ENCODE data around the gene GDPD3.

The GDPD3 gene

DNA sequence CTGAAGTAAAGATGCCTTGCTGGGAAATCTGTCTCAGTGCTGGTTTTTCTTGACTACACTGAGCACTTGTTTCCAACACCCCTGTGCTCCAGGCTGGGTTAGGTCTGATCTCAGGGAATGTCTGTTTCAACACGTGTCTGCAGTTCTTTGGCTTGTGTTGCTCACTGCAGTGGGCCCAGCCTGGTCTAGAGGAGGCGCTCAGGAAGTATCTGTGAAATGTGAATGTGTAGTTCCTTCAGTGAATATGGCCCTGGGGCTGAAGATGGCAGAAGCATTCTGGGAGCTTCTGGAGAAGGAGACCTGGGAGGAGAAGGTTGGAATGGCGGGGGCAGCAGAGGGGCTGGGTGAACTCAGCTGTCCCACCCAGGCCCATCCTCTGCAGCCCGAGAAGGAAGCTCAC is 9.2 kb downstream of the GDPD3 start:
- no peak overlapping the region for H3K4me3 ChIP-seq (ENCODE audit: low read depth, low read length)
- DNase-seq (ENCODE audit: low read depth, low spot score): no peak
- ChIA-PET POLR2A (no interaction called here), CTCF (interaction anchor here (4.1 to 7.4 kb wide), 2 partner anchors 8 to 11 kb away, joined by 33 to 82 read pairs; partner anchors contain the start of genes GDPD3 and TBX6)
- TF ChIP-seq, protein P1, sequence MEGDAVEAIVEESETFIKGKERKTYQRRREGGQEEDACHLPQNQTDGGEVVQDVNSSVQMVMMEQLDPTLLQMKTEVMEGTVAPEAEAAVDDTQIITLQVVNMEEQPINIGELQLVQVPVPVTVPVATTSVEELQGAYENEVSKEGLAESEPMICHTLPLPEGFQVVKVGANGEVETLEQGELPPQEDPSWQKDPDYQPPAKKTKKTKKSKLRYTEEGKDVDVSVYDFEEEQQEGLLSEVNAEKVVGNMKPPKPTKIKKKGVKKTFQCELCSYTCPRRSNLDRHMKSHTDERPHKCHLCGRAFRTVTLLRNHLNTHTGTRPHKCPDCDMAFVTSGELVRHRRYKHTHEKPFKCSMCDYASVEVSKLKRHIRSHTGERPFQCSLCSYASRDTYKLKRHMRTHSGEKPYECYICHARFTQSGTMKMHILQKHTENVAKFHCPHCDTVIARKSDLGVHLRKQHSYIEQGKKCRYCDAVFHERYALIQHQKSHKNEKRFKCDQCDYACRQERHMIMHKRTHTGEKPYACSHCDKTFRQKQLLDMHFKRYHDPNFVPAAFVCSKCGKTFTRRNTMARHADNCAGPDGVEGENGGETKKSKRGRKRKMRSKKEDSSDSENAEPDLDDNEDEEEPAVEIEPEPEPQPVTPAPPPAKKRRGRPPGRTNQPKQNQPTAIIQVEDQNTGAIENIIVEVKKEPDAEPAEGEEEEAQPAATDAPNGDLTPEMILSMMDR (IDR thresholded peaks at IDR 0.05; ENCODE audit: insufficient read depth, low read length, missing control alignments): no peak

DNA sequence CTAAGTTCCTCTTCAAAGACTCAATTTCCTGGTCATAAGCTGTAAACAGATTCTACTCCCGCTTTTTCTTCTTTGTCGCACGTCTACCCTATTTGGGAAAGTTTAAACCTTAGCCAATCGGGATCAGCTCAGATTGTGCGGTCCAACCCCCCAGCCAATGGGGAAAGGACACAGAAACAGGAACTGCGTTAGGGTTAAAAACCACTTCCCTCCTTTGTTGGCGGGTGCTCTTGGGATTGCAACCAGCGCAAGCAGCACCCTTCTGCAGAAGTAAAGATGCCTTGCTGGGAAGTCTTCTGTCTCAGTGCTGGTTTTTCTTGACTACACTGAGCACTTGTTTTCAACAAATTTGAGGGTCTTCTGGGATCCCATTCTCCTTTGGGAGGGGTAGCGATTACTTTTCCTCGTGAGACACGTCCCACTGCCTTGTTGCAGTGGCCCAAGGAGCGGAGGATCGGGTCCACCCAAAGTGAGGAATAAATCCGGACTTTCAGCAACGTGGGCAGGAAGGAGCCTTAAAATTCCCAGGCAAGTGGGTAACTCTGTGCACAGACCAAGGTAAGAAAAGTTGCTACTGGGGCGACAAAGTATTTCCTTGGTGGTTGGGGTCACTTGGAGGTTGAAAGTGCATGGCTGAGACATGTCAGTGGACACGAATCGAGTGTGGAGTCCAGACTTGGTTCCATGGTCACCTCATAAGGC is 16.3 kb downstream of the GDPD3 start:
- POLR2A ChIA-PET: no interaction called here
- DNase-seq (ENCODE audit: low read depth, low spot score): no peak

DNA sequence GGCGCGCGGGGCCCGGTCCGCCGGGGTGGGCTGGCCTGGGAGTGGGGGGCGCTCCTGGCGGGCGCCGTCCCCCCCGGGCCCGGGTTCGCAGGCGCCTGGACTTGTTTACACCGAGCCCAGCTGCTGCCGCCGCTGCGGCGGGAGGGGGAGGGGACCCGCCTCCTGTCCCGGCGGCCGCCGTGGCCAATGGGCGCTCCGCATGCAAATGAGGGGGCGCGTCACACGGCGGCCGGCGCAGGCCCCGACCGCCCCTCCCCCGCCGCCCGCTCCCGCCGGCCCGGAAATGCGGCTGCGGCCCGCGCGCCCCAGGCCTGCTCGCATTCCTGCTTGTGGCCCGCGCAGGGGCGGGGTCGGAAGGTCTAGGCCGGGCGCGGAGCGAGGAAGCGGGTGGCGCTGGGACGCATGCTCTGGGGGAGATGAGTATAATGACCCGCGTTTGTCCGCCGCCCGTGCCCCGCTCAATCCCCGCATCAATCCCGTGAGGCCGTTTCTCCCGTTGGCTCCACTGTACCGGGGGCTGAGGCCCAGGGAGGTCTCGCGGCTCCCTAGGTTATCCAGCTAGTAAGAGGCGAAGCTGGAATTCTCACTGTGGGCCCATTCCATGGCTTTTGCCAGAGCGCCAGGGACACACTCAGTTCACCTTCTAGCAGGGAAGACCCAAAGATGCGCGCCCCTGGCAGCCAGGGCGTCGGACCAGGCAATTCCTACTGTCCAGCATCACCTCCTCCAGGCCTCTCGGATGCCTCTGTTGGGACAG is 17.1 kb downstream of the GDPD3 start, which contains the start of gene YPEL3:
YPEL3 (minus strand) TSS at position 109 of the 757 bp plus-strand sequence. CDS start 731 bp downstream, outside the sequence.
- TF ChIP-seq, protein P1 (IDR thresholded peaks at IDR 0.05; ENCODE audit: insufficient read depth, low read length, missing control alignments): no peak
- ChIA-PET POLR2A (no interaction called here), CTCF (interaction anchor here (1.0 kb wide), 1 partner anchor 16 kb away, joined by 4 read pairs; no protein-coding TSS in a partner anchor)
- peak; percentile 21 for DNase-seq (ENCODE audit: low read depth, low spot score)
- H3K4me3 ChIP-seq (ENCODE audit: low read depth, low read length): peak within 1 kb of the TSS; percentile 69

More for the DNA sequence above, 16.3 kb downstream of the GDPD3 start:
- TF ChIP-seq, protein P1 (IDR thresholded peaks at IDR 0.05; ENCODE audit: insufficient read depth, low read length, missing control alignments): no peak
- no peak overlapping the region for H3K4me3 ChIP-seq (ENCODE audit: low read depth, low read length)
- CTCF ChIA-PET: interaction anchor here (1.0 kb wide), 1 partner anchor 15 kb away, joined by 4 read pairs; no protein-coding TSS in a partner anchor

DNA sequence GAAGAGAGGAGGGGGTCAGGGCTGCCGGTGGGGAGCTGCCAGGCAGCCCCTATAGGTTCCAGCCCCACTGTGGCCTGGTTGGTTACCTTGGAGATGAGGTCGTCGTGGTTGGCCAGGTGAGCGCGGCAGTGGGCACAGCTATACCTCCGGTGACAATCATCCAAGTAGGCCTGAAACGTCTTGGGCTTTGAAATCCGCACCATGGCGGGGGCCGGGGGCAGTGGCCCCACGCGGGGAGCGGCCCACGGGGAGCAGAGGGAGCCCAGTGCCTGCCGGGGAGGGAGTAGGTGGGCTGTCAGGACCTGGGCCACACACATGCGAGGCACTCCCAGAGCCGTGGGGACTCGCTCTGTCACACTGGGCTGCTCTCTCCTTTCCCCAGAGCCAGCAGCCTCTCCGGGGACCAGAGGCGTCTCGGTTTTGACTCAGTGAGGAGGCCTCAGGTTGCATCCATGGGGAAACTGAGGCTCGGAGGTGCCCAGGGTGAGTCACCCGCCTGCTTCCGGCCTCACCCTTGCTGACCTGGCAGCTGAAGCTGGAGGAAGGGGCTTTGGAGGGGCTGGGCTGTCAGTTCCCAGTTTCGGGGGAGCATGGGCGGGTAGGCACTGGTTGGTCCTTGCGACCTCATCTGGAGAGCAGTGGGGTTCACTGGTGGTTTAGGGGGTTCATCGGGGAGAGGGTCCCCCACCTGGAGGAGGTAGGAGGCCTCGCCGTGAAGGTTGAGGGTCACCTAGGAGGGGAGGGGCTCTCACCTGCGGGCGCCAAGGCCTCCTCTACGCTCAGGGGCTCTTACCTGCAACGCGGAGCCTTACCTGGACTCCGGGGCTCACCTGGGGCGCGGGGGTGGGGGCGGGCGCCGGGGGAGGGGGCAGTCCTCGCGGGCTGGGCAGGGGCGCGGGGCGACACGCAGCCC is 17.9 kb downstream of the GDPD3 start:
- ChIA-PET POLR2A (no interaction called here), CTCF (interaction anchor here (0.7 to 6.9 kb wide), 3 partner anchors 17 kb away, joined by 4 to 100 read pairs (median 4); partner anchors contain the start of gene PPP4C)
- TF ChIP-seq, protein P1 (IDR thresholded peaks at IDR 0.05; ENCODE audit: insufficient read depth, low read length, missing control alignments): no peak
- H3K4me3 ChIP-seq (ENCODE audit: low read depth, low read length): peak overlapping the region; percentile 69
- DNase-seq (ENCODE audit: low read depth, low spot score): no peak

DNA sequence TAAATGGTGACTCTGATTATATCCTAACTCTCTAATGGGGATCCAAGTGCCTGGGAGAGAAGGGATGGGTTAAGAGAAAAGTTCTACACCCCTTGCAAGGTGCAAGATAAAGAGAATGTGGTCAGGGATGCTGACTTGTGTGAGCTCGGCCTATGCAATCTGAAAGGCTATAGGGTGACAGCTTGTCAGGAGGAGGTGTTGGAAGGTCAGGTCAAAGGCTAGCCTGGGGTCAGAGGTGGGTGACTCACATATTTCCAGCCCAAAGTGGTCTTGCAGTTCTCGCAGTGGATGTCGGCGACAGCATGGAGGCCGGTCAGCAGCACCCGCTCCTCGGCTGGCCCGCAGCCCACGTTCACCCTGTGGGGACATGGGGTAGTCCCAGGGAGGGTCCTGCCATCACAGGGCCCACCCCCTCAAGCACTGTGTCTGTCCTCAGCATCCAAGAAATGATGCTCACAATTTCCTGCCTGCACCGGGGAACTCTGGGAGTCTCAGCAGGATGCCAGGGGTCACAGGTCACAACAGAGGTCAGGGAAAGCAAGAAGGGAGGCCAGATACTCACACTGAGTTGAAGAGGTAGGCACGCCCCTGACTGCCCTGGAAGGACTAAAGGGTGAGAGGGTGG is 18.7 kb downstream of the GDPD3 start:
- no peak for DNase-seq (ENCODE audit: low read depth, low spot score)
- POLR2A ChIA-PET: interaction anchor here (1.9 kb wide), 1 partner anchor 29 kb away, joined by 6 read pairs; the partner anchor contains the start of gene ALDOA
- CTCF ChIA-PET: interaction anchor here (0.7 to 6.9 kb wide), 6 partner anchors 9 to 534 kb away, joined by 3 to 100 read pairs (median 6); partner anchors contain the start of gene PPP4C
- peak overlapping the region; percentile 69 for H3K4me3 ChIP-seq (ENCODE audit: low read depth, low read length)
- TF ChIP-seq, protein P1 (IDR thresholded peaks at IDR 0.05; ENCODE audit: insufficient read depth, low read length, missing control alignments): no peak

All from AG04449 (cell line).